ENCODE measurements around the gene TBL1XR1.
"Not testable (repeated sequence)": the region's sequence is repeated elsewhere in the genome, so short reads cannot be mapped to it uniquely, and the experiment has no call there.

GRCh38 chr3:177188325-177188724 lies 9.0 kb downstream of the TBL1XR1 start:
- not testable (repeated sequence) for TF ChIP-seq CTCF, POLR2A (IDR thresholded peaks at IDR 0.05)
